ENCODE measurements around the gene PUM1.

The PUM1 gene

GRCh38 chr1:30906631-30907441, 158.7 kb downstream of the PUM1 start:
- H3K4me3 ChIP-seq (ENCODE audit: low read depth, low read length): no peak overlapping the region

GRCh38 chr1:30905916-30906620, 159.4 kb downstream of the PUM1 start:
- TF ChIP-seq CTCF (IDR thresholded peaks at IDR 0.05; ENCODE audit: borderline replicate concordance, insufficient read depth, low read depth, low read length): no peak
- H3K4me3 ChIP-seq (ENCODE audit: low read depth, low read length): no peak overlapping the region

More at GRCh38 chr1:30906631-30907441, 158.7 kb downstream of the PUM1 start:
- TF ChIP-seq CTCF (IDR thresholded peaks at IDR 0.05; ENCODE audit: borderline replicate concordance, insufficient read depth, low read depth, low read length): no peak

- no peak for TF ChIP-seq CTCF (IDR thresholded peaks at IDR 0.05; ENCODE audit: borderline replicate concordance, insufficient read depth, low read depth, low read length)
- no peak overlapping the region for H3K4me3 ChIP-seq (ENCODE audit: low read depth, low read length)
These were observed 160.1 kb downstream of the PUM1 start for GRCh38 chr1:30905403-30905802.

- no peak for TF ChIP-seq CTCF (IDR thresholded peaks at IDR 0.05; ENCODE audit: borderline replicate concordance, insufficient read depth, low read depth, low read length)
- H3K4me3 ChIP-seq (ENCODE audit: low read depth, low read length): no peak overlapping the region
These were observed 160.6 kb downstream of the PUM1 start for GRCh38 chr1:30904962-30905335.

DNA sequence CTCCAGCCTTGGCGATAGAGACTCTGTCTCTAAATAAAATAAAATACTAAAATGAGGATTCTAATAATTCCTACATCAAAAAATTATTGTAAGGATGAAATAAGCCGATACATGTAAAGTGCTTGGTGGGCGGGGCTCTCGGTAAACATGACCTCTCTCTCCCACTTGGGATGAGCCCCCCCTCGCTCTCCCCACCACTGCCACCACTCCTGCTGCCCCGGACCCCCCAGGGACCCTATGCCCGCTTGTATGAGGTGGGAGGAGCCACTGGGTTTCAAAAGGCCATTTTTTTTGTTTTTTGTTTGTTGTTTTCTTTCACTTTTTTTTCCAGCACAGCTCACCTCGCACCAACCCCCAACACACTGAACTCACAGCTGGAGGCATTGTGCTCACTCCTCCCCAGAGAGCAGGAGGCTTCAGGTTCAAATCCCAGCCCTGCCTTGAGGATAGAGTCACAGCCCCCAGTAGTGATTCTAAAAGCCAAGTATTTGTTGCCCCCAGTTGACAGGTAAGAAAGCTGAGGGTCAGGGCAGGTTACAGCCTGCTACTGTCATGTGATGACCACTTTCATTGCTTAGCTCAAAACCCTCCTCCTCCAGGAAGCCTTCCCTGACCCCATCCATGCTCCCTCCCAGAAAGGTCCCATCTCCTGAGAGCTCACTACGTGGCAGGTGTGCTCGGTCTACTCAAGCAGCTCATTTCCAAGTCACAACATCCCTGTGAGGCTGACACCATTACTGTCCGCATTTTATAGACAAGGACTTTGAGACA, 161.1 kb downstream of the PUM1 start:
- no peak overlapping the region for H3K4me3 ChIP-seq (ENCODE audit: low read depth, low read length)
- TF ChIP-seq CTCF (IDR thresholded peaks at IDR 0.05; ENCODE audit: borderline replicate concordance, insufficient read depth, low read depth, low read length): no peak

GRCh38 chr1:30903343-30904034, 162.0 kb downstream of the PUM1 start:
- no peak for TF ChIP-seq CTCF (IDR thresholded peaks at IDR 0.05; ENCODE audit: borderline replicate concordance, insufficient read depth, low read depth, low read length)
- H3K4me3 ChIP-seq (ENCODE audit: low read depth, low read length): no peak overlapping the region

Data from GM12875 (cell line).